Thyroid gland (tissue), 4 donors: ENCODE data around the gene MAJIN. TPM values are rescaled to one million over a fixed set of nuclear protein-coding genes. Genes with fewer than 3 reads are reported as not detected.

Experiments used
- DNase-seq, 2 donors: peaks; one replicate each; pipeline ENCODE4 v3.0.0-alpha.2; 2019
- H3K27ac ChIP-seq, 3 donors: fragments of 200-600 bp; sonication (generic); 1 replicate in 2 of 3; 2 replicates in 1 of 3; pipeline ENCODE4 v1.5.1; 2016 to 2019; ENCODE audit warnings: mild to moderate bottlenecking in 1 of 3, moderate library complexity in 1 of 3
- H3K27me3 ChIP-seq: fragments of 200-600 bp; sonication (generic); one replicate; pipeline ENCODE4 v1.5.1; 2019
- H3K36me3 ChIP-seq, 2 donors: fragments of 200-600 bp; sonication (generic); one replicate each; pipeline ENCODE4 v1.5.1; 2016 to 2019
- H3K4me1 ChIP-seq, 2 donors: fragments of 200-600 bp; sonication (generic); one replicate each; pipeline ENCODE4 v1.5.1; 2017 to 2019
- H3K4me3 ChIP-seq, 3 donors: fragments of 200-600 bp; sonication (generic); replicated peaks in 1 of 3; 1 replicate in 2 of 3; 2 replicates in 1 of 3; pipeline ENCODE4 v1.5.1; 2016; ENCODE audit warnings: mild to moderate bottlenecking in 1 of 3
- H3K9me3 ChIP-seq: fragments of 200-600 bp; sonication (generic); one replicate; pipeline ENCODE4 v1.5.1; 2017
- CTCF ChIP-seq, 6 experiments: fragments of 200-600 bp in 3 of 6; fragments of 450-650 bp in 3 of 6; sonication (generic) in 3 of 6; IDR thresholded peaks; one replicate each; pipeline ENCODE4 v1.5.1; 2016 to 2019; ENCODE audit warnings: antibody characterized with exemption in 6 of 6, mild to moderate bottlenecking in 2 of 6, inconsistent platforms in 1 of 6, moderate library complexity in 1 of 6
- POLR2A ChIP-seq, 2 donors: fragments of 450-650 bp; IDR thresholded peaks; one replicate each; pipeline ENCODE4 v1.6.1; 2017; ENCODE audit warnings: antibody characterized with exemption in 2 of 2, mild to moderate bottlenecking in 2 of 2, moderate library complexity in 1 of 2
- WGBS, 2 donors: methylation state at CpG; one replicate each; pipeline ENCODE4 v1.1.5; 2017; 5-methylcytosine and 5-hydroxymethylcytosine counted together
- intact Hi-C: fragments of 100-400 bp; cut with DNase I; formaldehyde crosslinking; loops from one replicate; pipeline ENCODE4 v1.15.1; 2023
- total RNA-seq, 4 donors: library from RNA; depleted of rRNA; stranded (reverse); fragments of >200 nt; gene quantifications; one replicate each; pipeline ENCODE4 v1.2.3, GENCODE V29; 2016

Gene MAJIN
- total RNA-seq, 4 donors from 2014 or later, result 0.27 TPM; not detected in 3

GRCh38 chr11:64933935-64934681, 37.8 kb downstream of the MAJIN start:
- Histone ChIP-seq H3K27ac (no peak overlapping the region), H3K4me1 (no peaks in the 10 kb centered on the region), H3K36me3 (peaks cover 36 to 51% of the 10 kb centered on the region in 2 donors), H3K9me3 (no peaks in the 10 kb centered on the region), H3K4me3 (no peak overlapping the region), H3K27me3 (no peaks in the 10 kb centered on the region)
- 94 to 96% methylated on average over 9 of the region's 10 CpGs for WGBS, 2 donors
- DNase-seq, result no peak
- intact Hi-C loops, result loop anchor here (10.0 kb wide), 1 partner anchor 61 kb away; the partner anchor contains the start of gene BATF2
- no peak for TF ChIP-seq POLR2A (IDR thresholded peaks at IDR 0.05)
- no peak for TF ChIP-seq CTCF (IDR thresholded peaks at IDR 0.05)

DNA sequence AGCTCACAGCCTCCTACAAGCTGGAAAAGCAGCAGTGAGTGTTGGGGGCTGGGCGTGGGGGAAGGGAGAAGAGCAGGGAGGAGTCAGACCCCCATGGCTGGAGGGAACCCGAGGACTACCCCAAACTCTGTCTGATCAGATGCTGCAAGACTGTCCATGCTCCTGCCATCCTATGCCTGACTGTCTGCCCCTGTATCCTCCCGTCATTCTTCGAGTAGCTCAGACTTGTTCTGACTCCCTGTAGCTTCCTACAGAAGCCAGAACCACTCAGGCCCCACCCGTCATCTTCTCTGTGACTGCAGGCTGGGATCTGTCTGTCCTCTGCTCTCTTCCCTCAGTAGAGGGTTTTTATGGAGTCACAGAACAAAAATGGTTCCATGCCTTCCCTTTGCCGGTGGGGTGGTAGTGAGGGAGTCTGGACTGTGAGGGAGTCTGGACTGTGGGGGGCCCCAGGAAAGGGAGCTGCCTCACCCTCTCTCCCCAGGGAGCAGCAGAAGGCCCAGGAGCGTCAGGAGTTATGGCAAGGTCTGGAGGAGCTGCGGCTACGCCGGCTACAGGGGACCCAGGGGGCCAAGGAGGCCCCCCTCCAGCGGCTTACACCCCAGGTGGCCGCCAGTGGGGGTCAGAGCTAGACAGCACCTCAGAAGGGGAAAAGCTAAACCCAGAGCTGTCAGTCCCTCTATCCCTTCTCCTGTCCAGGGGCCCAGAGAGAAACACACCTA, 38.5 kb downstream of the MAJIN start:
- DNase-seq, result no peak
- Histone ChIP-seq H3K4me1 (no peaks in the 10 kb centered on the region), H3K9me3 (no peaks in the 10 kb centered on the region), H3K36me3 (peaks cover 36 to 59% of the 10 kb centered on the region in 2 donors), H3K4me3 (no peak overlapping the region), H3K27ac (no peak overlapping the region), H3K27me3 (no peaks in the 10 kb centered on the region)
- WGBS, 2 donors, result 84 to 86% methylated on average over 9 to 12 of the region's 12 CpGs
- intact Hi-C loops, result loop anchor here (10.0 kb wide), 1 partner anchor 61 kb away; the partner anchor contains the start of gene BATF2
- no peak for TF ChIP-seq CTCF (IDR thresholded peaks at IDR 0.05)
- TF ChIP-seq POLR2A (IDR thresholded peaks at IDR 0.05), result no peak

- no peak overlapping the region for H3K4me3 ChIP-seq
- H3K27me3 ChIP-seq, result no peaks in the 10 kb centered on the region
- H3K27ac ChIP-seq, result no peak overlapping the region
- no peaks in the 10 kb centered on the region for H3K9me3 ChIP-seq
- intact Hi-C loops, result loop anchor here (10.0 kb wide), 1 partner anchor 62 kb away; the partner anchor contains the start of gene BATF2
- DNase-seq, result no peak
- H3K4me1 ChIP-seq, result no peaks in the 10 kb centered on the region
- 91% methylated on average over 5 of the region's 5 CpGs for WGBS, 2 donors
- H3K36me3 ChIP-seq, result peaks cover 36 to 62% of the 10 kb centered on the region in 2 donors
- no peak for TF ChIP-seq CTCF (IDR thresholded peaks at IDR 0.05)
- no peak for TF ChIP-seq POLR2A (IDR thresholded peaks at IDR 0.05)
Observed at GRCh38 chr11:64932324-64932723, 39.6 kb downstream of the MAJIN start.

GRCh38 chr11:64931290-64931689, 40.6 kb downstream of the MAJIN start:
- DNase-seq, result no peak
- TF ChIP-seq CTCF (IDR thresholded peaks at IDR 0.05) (no peak), POLR2A (IDR thresholded peaks at IDR 0.05) (no peak)
- H3K27me3 ChIP-seq, result no peaks in the 10 kb centered on the region
- intact Hi-C loops, result loop anchor here (10.0 kb wide), 1 partner anchor 64 kb away; the partner anchor contains the start of gene BATF2
- H3K4me3 ChIP-seq, result no peak overlapping the region
- peaks cover 0 to under 1% of the 10 kb centered on the region in 2 donors for H3K4me1 ChIP-seq
- 97 to 99% methylated on average over 5 to 7 of the region's 7 CpGs for WGBS, 2 donors
- H3K27ac ChIP-seq, result no peak overlapping the region
- H3K36me3 ChIP-seq, result peaks cover 36 to 65% of the 10 kb centered on the region in 2 donors
- H3K9me3 ChIP-seq, result no peaks in the 10 kb centered on the region
